H9 (cell line): ENCODE results near the gene TNIK. TPM values are rescaled to one million over a fixed set of nuclear protein-coding genes. Genes with fewer than 3 reads are reported as not detected.

ENCODE experiments used
- DNase-seq: peaks from one replicate; pipeline ENCODE4 v3.0.0-alpha.2; 2017
- H2AFZ ChIP-seq: one replicate; pipeline ENCODE4 v1.6.1; 2013; ENCODE audit warnings: mild to moderate bottlenecking, low read length, control low read depth, moderate library complexity
- H2AK5ac ChIP-seq: 2 replicates; pipeline ENCODE4 v1.6.1; 2013; ENCODE audit warnings: low read length, control low read depth, mixed read lengths; ENCODE audit not compliant: insufficient read length
- H2BK120ac ChIP-seq: one replicate; pipeline ENCODE4 v1.6.1; 2013; ENCODE audit warnings: low read depth, mild to moderate bottlenecking, low read length, control low read depth, inconsistent platforms; ENCODE audit not compliant: poor library complexity, severe bottlenecking
- H2BK12ac ChIP-seq: 2 replicates; pipeline ENCODE4 v1.6.1; 2013; ENCODE audit warnings: low read length, control low read depth, mixed read lengths, low read depth; ENCODE audit not compliant: insufficient read length
- H2BK15ac ChIP-seq: 2 replicates; pipeline ENCODE4 v1.6.1; 2013; ENCODE audit warnings: low read depth, low read length, control low read depth
- H2BK20ac ChIP-seq: one replicate; pipeline ENCODE4 v1.6.1; 2013; ENCODE audit warnings: low read depth, mild to moderate bottlenecking, low read length, control low read depth, inconsistent platforms; ENCODE audit not compliant: poor library complexity, severe bottlenecking
- H2BK5ac ChIP-seq: 2 replicates; pipeline ENCODE4 v1.6.1; 2013; ENCODE audit warnings: low read length, control low read depth, mixed read lengths; ENCODE audit not compliant: insufficient read length
- H3K14ac ChIP-seq: 2 replicates; pipeline ENCODE4 v1.6.1; 2013; ENCODE audit warnings: low read length, control low read depth; ENCODE audit not compliant: insufficient read depth
- H3K18ac ChIP-seq: 2 replicates; pipeline ENCODE4 v1.6.1; 2013; ENCODE audit warnings: low read depth, mild to moderate bottlenecking, mixed read lengths, low read length, control low read depth; ENCODE audit not compliant: insufficient read length
- H3K23ac ChIP-seq: 2 replicates; pipeline ENCODE4 v1.6.1; 2013; ENCODE audit warnings: low read length, control low read depth, mixed read lengths, low read depth; ENCODE audit not compliant: insufficient read length
- H3K23me2 ChIP-seq: 2 replicates; pipeline ENCODE4 v1.6.1; 2013; ENCODE audit warnings: low read depth, mild to moderate bottlenecking, mixed read lengths, low read length, control low read depth; ENCODE audit not compliant: insufficient read length, poor library complexity, severe bottlenecking
- H3K27ac ChIP-seq: 2 replicates; pipeline ENCODE4 v1.5.1; 2013; ENCODE audit warnings: low read length, control low read depth, mixed read lengths, low read depth; ENCODE audit not compliant: insufficient read length
- H3K27me3 ChIP-seq: 2 replicates; pipeline ENCODE4 v1.6.1; 2013; ENCODE audit warnings: low read length, control low read depth, inconsistent platforms; ENCODE audit not compliant: insufficient read depth
- H3K4ac ChIP-seq: 2 replicates; pipeline ENCODE4 v1.6.1; 2013; ENCODE audit warnings: low read depth, mild to moderate bottlenecking, control low read depth, inconsistent platforms, low read length, moderate library complexity
- H3K4me1 ChIP-seq: 2 replicates; pipeline ENCODE4 v1.6.1; 2013; ENCODE audit warnings: low read length, control low read depth, inconsistent platforms; ENCODE audit not compliant: insufficient read depth
- H3K4me2 ChIP-seq: 2 replicates; pipeline ENCODE4 v1.6.1; 2013; ENCODE audit warnings: low read length, control low read depth, mixed read lengths; ENCODE audit not compliant: insufficient read length, insufficient read depth
- H3K56ac ChIP-seq: 2 replicates; pipeline ENCODE4 v1.6.1; 2013; ENCODE audit warnings: low read depth, mild to moderate bottlenecking, mixed read lengths, low read length, control low read depth; ENCODE audit not compliant: insufficient read length
- H3K79me1 ChIP-seq: 2 replicates; pipeline ENCODE4 v1.6.1; 2013; ENCODE audit warnings: low read depth, mild to moderate bottlenecking, moderate library complexity, low read length, control low read depth, inconsistent platforms; ENCODE audit not compliant: insufficient read depth, poor library complexity, severe bottlenecking
- H3K79me2 ChIP-seq: 2 replicates; pipeline ENCODE4 v1.6.1; 2013; ENCODE audit warnings: low read length, control low read depth, inconsistent platforms; ENCODE audit not compliant: insufficient read depth
- H3K9ac ChIP-seq: 2 replicates; pipeline ENCODE4 v1.6.1; 2013; ENCODE audit warnings: low read length, control low read depth, mixed read lengths; ENCODE audit not compliant: insufficient read length; ENCODE audit errors: extremely low read depth
- H3K9me3 ChIP-seq: one replicate; pipeline ENCODE4 v1.6.1; 2013; ENCODE audit warnings: low read depth, low read length, inconsistent platforms; ENCODE audit not compliant: control insufficient read depth
- H3T11ph ChIP-seq: one replicate; pipeline ENCODE4 v1.6.1; 2013; ENCODE audit warnings: mild to moderate bottlenecking, low read length, control low read depth, inconsistent platforms
- H4K20me1 ChIP-seq: one replicate; pipeline ENCODE4 v1.6.1; 2013; ENCODE audit not compliant: control insufficient read depth, insufficient read length, insufficient read depth
- H4K5ac ChIP-seq: 2 replicates; pipeline ENCODE4 v1.6.1; 2013; ENCODE audit warnings: low read depth, mild to moderate bottlenecking, mixed read lengths, low read length, control low read depth; ENCODE audit not compliant: insufficient read length
- H4K8ac ChIP-seq: replicated peaks from 2 replicates; pipeline ENCODE4 v1.6.1; 2013; ENCODE audit warnings: low read length, control low read depth, mixed read lengths, low read depth; ENCODE audit not compliant: insufficient read length
- H4K91ac ChIP-seq: 2 replicates; pipeline ENCODE4 v1.6.1; 2013; ENCODE audit warnings: low read depth, mild to moderate bottlenecking, moderate library complexity, mixed read lengths, low read length, control low read depth; ENCODE audit not compliant: insufficient read length
- H3K27ac Mint-ChIP-seq, 3 experiments: 2 replicates in 2 of 3; 3 replicates in 1 of 3; pipeline ENCODE4 v1.8.0; 2020 to 2021; ENCODE audit warnings: mixed read lengths in 3 of 3, mild to moderate bottlenecking in 1 of 3, moderate library complexity in 1 of 3
- H3K27me3 Mint-ChIP-seq: 2 replicates; pipeline ENCODE4 v1.8.0; 2021; ENCODE audit warnings: low read depth, mild to moderate bottlenecking, moderate library complexity, mixed read lengths
- H3K36me3 Mint-ChIP-seq, 3 experiments: 2 replicates in 2 of 3; 3 replicates in 1 of 3; pipeline ENCODE4 v1.8.0; 2020 to 2021; ENCODE audit warnings: low read depth in 3 of 3, mixed read lengths in 3 of 3; ENCODE audit not compliant: insufficient read depth in 1 of 3
- H3K4me1 Mint-ChIP-seq, 2 experiments: 2 replicates each; pipeline ENCODE4 v1.8.0; 2020; ENCODE audit warnings: mixed read lengths in 2 of 2
- H3K4me3 Mint-ChIP-seq, 2 experiments: 2 replicates in 1 of 2; 3 replicates in 1 of 2; pipeline ENCODE4 v1.8.0; 2020 to 2021; ENCODE audit warnings: mild to moderate bottlenecking in 2 of 2, mixed read lengths in 2 of 2, moderate library complexity in 1 of 2
- H3K9me3 Mint-ChIP-seq, 2 experiments: 2 replicates in 1 of 2; 3 replicates in 1 of 2; pipeline ENCODE4 v1.8.0; 2020; ENCODE audit warnings: mild to moderate bottlenecking in 2 of 2, mixed read lengths in 2 of 2, moderate library complexity in 1 of 2
- CTCF ChIP-seq: fragments of 200-600 bp; sonication (generic); conservative IDR thresholded peaks from 3 replicates; pipeline ENCODE4 v1.8.0; 2021; ENCODE audit warnings: antibody characterized with exemption, mild to moderate bottlenecking
- WGBS: extraction: QIAGEN DNeasy Blood & Tissue Kit; methylation state at CpG from one replicate; pipeline ENCODE4 v1.1.7; 2013; ENCODE audit warnings: missing lambda C conversion rate, low lambda C conversion rate, mixed read lengths; ENCODE audit not compliant: insufficient read length; ENCODE audit errors: extremely low coverage; 5-methylcytosine and 5-hydroxymethylcytosine counted together
- total RNA-seq: library from RNA; stranded (reverse); gene quantifications from 2 replicates; pipeline ENCODE4 v1.2.1, GENCODE V29; 2021

The TNIK gene
- total RNA-seq, 1 experiment from 2014 or later, result 15.9 TPM

- WGBS, result no CpG with 5 or more reads among the region's 1 CpG
- no peak overlapping the region for H3K4me2 ChIP-seq
- H3K36me3 Mint-ChIP-seq, result peaks cover 0 to 4% (median 4%) of the 10 kb centered on the region in 3 experiments; a peak in 3 of 7 replicates
- H4K91ac ChIP-seq, result no peak overlapping the region
- no peak overlapping the region for H3K14ac ChIP-seq
- H4K8ac ChIP-seq, result no peak overlapping the region
- H3K9me3 ChIP-seq, result no peaks in the 10 kb centered on the region
- no peak overlapping the region for H4K5ac ChIP-seq
- H3K4me1 Mint-ChIP-seq, result peaks cover 1 to 5% of the 10 kb centered on the region in 2 experiments; a peak in 1 of 4 replicates
- H2AK5ac ChIP-seq, result no peak overlapping the region
- no peak overlapping the region for H3T11ph ChIP-seq
- H3K4ac ChIP-seq, result no peak overlapping the region
- H2AFZ ChIP-seq, result no peak overlapping the region
- no peak overlapping the region for H3K18ac ChIP-seq
- no peak overlapping the region for H3K27ac ChIP-seq
- no peak overlapping the region for H3K27ac Mint-ChIP-seq
- no peak for DNase-seq
- H3K4me3 Mint-ChIP-seq, result no peak overlapping the region
- H2BK5ac ChIP-seq, result no peak overlapping the region
- H2BK15ac ChIP-seq, result no peak overlapping the region
- H3K23ac ChIP-seq, result no peak overlapping the region
- H3K79me2 ChIP-seq, result peaks cover 4% of the 10 kb centered on the region; the same call in 1 of the 2 replicates
- no peaks in the 10 kb centered on the region for H3K27me3 ChIP-seq
- H3K23me2 ChIP-seq, result no peaks in the 10 kb centered on the region
- no peak overlapping the region for H3K9ac ChIP-seq
- no peaks in the 10 kb centered on the region for H3K79me1 ChIP-seq
- H2BK120ac ChIP-seq, result no peak overlapping the region
- no peak overlapping the region for H2BK12ac ChIP-seq
- no peaks in the 10 kb centered on the region for H4K20me1 ChIP-seq
- no peaks in the 10 kb centered on the region for H3K4me1 ChIP-seq
- H3K27me3 Mint-ChIP-seq, result no peaks in the 10 kb centered on the region; the same call in 1 of the 2 replicates
- no peak overlapping the region for H3K56ac ChIP-seq
- no peak for TF ChIP-seq CTCF
- peaks cover 0 to 1% of the 10 kb centered on the region in 2 experiments; a peak in 1 of 5 replicates for H3K9me3 Mint-ChIP-seq
- H2BK20ac ChIP-seq, result no peak overlapping the region
Measured at GRCh38 chr3:171301998-171302397, 158.2 kb downstream of the TNIK start.
